Ovary (tissue), 9 donors: ENCODE measurements around the gene NCOA5. TPM values are rescaled to one million over a fixed set of nuclear protein-coding genes. Genes with fewer than 3 reads are reported as not detected.

Source experiments
- DNase-seq, 5 donors: peaks; one replicate each; pipeline ENCODE4 v3.0.0-alpha.2; 2019 to 2020
- H3K27ac ChIP-seq, 2 donors: fragments of 200-600 bp; one replicate each; pipeline versions ENCODE4 v1.5.1 to v1.8.0; 2019 to 2022
- H3K27me3 ChIP-seq: fragments of 200-600 bp; one replicate; pipeline ENCODE4 v1.8.0; 2022
- H3K36me3 ChIP-seq: fragments of 200-600 bp; sonication (generic); one replicate; pipeline ENCODE4 v1.5.1; 2019
- H3K4me1 ChIP-seq: one replicate; pipeline ENCODE4 v1.8.1; 2013; ENCODE audit warnings: mild to moderate bottlenecking, moderate library complexity; ENCODE audit not compliant: insufficient read depth
- H3K4me3 ChIP-seq: fragments of 200-600 bp; sonication (generic); one replicate; pipeline ENCODE4 v1.5.1; 2017
- H3K9me3 ChIP-seq, 2 donors: fragments of 200-600 bp in 1 of 2; sonication (generic) in 1 of 2; one replicate each; pipeline versions ENCODE4 v1.5.1 to v1.8.1; 2013 to 2019; ENCODE audit warnings: mild to moderate bottlenecking in 1 of 2, moderate library complexity in 1 of 2
- CTCF ChIP-seq, 3 donors: fragments of 450-650 bp in 2 of 3; fragments of 200-600 bp in 1 of 3; IDR thresholded peaks; one replicate each; pipeline versions ENCODE4 v1.5.1 to v1.8.0; 2016 to 2022; ENCODE audit warnings: antibody characterized with exemption in 3 of 3, mild to moderate bottlenecking in 1 of 3
- EP300 ChIP-seq: sonication (generic); formaldehyde crosslinking; IDR thresholded peaks from one replicate; pipeline ENCODE4 v1.6.1; 2017; ENCODE audit warnings: antibody characterized with exemption
- POLR2A ChIP-seq: fragments of 450-650 bp; IDR thresholded peaks from one replicate; pipeline ENCODE4 v1.6.1; 2017; ENCODE audit warnings: antibody characterized with exemption, mild to moderate bottlenecking, moderate library complexity
- WGBS, 3 donors: extraction: QIAGEN DNeasy Blood & Tissue Kit in 1 of 3; methylation state at CpG; one replicate each; pipeline versions ENCODE4 v1.1.5 to v1.1.7; 2013 to 2017; 5-methylcytosine and 5-hydroxymethylcytosine counted together
- intact Hi-C, 4 donors: fragments of 100-400 bp; cut with DNase I; formaldehyde crosslinking; loops; one replicate each; pipeline versions ENCODE4 v1.11.0 to v1.15.1; 2022 to 2023
- polyA plus RNA-seq, 2 donors: library from polyadenylated mRNA; stranded (reverse); fragments of 200-250 nt in 1 of 2; fragments of 350-450 nt in 1 of 2; fragmentation: Illumina TruSeq in 1 of 2; extraction: RNeasy Lipid Tissue Mini Kit (QIAGEN cat#74804) in 1 of 2; gene quantifications; one replicate each; pipeline ENCODE4 v1.2.3, GENCODE V29; 2013 to 2014
- total RNA-seq, 7 donors: library from RNA; depleted of rRNA in 2 of 7; stranded (reverse); fragments of >200 nt in 2 of 7; fragmentation: NEBNext Ultra II Directional in 3 of 7; extraction: Animal tissue kit (Norgen Biotek cat#: 25700) in 3 of 7; gene quantifications; one replicate each; pipeline versions ENCODE4 v1.1.0 to v1.2.4, GENCODE V29; 2016 to 2023
- donor health status: DM: no; HTN: no; CAD: no; lungs with moderate emphysema.
- donor health status: DM: no; HTN: no; CAD: no.
- donor health status: Bipolar disorder and iron deficiency.
- donor health status: DM: yes; HTN: yes; CAD: no.
- donor health status: DM: no; HTN: no; CAD: no.
- donor health status: DM: yes; HTN: yes; CAD: no.

NCOA5 gene
- total and polyA plus RNA-seq, 9 donors, result 27.6 to 51.1 (median 35.6) TPM

- intact Hi-C loops, result loop anchor here in 1 of 4 donors (10.0 kb wide), 1 partner anchor 147 kb away; no protein-coding TSS in a partner anchor
- no peak for DNase-seq
- 57 to 65% (median 61%) methylated on average over 7 of the region's 7 CpGs for WGBS, 3 donors
- no peaks in the 10 kb centered on the region for H3K4me1 ChIP-seq
- H3K36me3 ChIP-seq, result no peaks in the 10 kb centered on the region
- no peak for TF ChIP-seq EP300
- TF ChIP-seq POLR2A, result no peak
- TF ChIP-seq CTCF (IDR thresholded peaks at IDR 0.05), result no peak
- no peaks in the 10 kb centered on the region for H3K27me3 ChIP-seq
- no peak overlapping the region for H3K4me3 ChIP-seq
- H3K27ac ChIP-seq, result no peak overlapping the region
- no peaks in the 10 kb centered on the region for H3K9me3 ChIP-seq
Measured at GRCh38 chr20:46028110-46028509, 61.7 kb downstream of the NCOA5 start.

- Histone ChIP-seq H3K27me3 (no peaks in the 10 kb centered on the region), H3K36me3 (no peaks in the 10 kb centered on the region), H3K4me3 (no peak overlapping the region), H3K27ac (no peak overlapping the region), H3K4me1 (no peaks in the 10 kb centered on the region), H3K9me3 (no peaks in the 10 kb centered on the region)
- no peak for TF ChIP-seq POLR2A
- no peak for TF ChIP-seq CTCF (IDR thresholded peaks at IDR 0.05)
- TF ChIP-seq EP300, result no peak
- DNase-seq, result peak in 3 of 5 donors; percentile 31 to 41 (median 35)
- intact Hi-C loops, result loop anchor here in 1 of 4 donors (10.0 kb wide), 1 partner anchor 147 kb away; no protein-coding TSS in a partner anchor
- WGBS, 3 donors, result 7 to 14% (median 10%) methylated on average over 4 of the region's 4 CpGs
Measured at GRCh38 chr20:46027245-46027853, 62.4 kb downstream of the NCOA5 start.

- peaks cover 6% of the 10 kb centered on the region for H3K27me3 ChIP-seq
- no peak for DNase-seq
- intact Hi-C loops, result loop anchor here in 1 of 4 donors (10.0 kb wide), 1 partner anchor 149 kb away; no protein-coding TSS in a partner anchor
- no peaks in the 10 kb centered on the region for H3K9me3 ChIP-seq
- H3K4me3 ChIP-seq, result no peak overlapping the region
- H3K36me3 ChIP-seq, result no peaks in the 10 kb centered on the region
- WGBS, 3 donors, result 46 to 52% (median 49%) methylated on average over 10 of the region's 10 CpGs
- no peak overlapping the region for H3K27ac ChIP-seq
- peaks cover 2% of the 10 kb centered on the region for H3K4me1 ChIP-seq
- TF ChIP-seq CTCF (IDR thresholded peaks at IDR 0.05) (no peak), EP300 (no peak), POLR2A (no peak)
Measured at GRCh38 chr20:46025376-46025783, 64.4 kb downstream of the NCOA5 start.

GRCh38 chr20:46023999-46024398, 65.8 kb downstream of the NCOA5 start:
- no peak overlapping the region for H3K27ac ChIP-seq
- H3K9me3 ChIP-seq, result no peaks in the 10 kb centered on the region
- no peaks in the 10 kb centered on the region for H3K36me3 ChIP-seq
- WGBS, 3 donors, result 56 to 73% (median 66%) methylated on average over 4 of the region's 4 CpGs
- no peak for DNase-seq
- peaks cover 7% of the 10 kb centered on the region for H3K27me3 ChIP-seq
- no peak for TF ChIP-seq CTCF (IDR thresholded peaks at IDR 0.05)
- TF ChIP-seq POLR2A, result no peak
- TF ChIP-seq EP300, result no peak
- H3K4me3 ChIP-seq, result no peak overlapping the region
- peaks cover 2% of the 10 kb centered on the region for H3K4me1 ChIP-seq
- intact Hi-C loops, result loop anchor here in 1 of 4 donors (10.0 kb wide), 1 partner anchor 151 kb away; no protein-coding TSS in a partner anchor
